ENCODE data around the gene NDC1.

The NDC1 gene

DNA sequence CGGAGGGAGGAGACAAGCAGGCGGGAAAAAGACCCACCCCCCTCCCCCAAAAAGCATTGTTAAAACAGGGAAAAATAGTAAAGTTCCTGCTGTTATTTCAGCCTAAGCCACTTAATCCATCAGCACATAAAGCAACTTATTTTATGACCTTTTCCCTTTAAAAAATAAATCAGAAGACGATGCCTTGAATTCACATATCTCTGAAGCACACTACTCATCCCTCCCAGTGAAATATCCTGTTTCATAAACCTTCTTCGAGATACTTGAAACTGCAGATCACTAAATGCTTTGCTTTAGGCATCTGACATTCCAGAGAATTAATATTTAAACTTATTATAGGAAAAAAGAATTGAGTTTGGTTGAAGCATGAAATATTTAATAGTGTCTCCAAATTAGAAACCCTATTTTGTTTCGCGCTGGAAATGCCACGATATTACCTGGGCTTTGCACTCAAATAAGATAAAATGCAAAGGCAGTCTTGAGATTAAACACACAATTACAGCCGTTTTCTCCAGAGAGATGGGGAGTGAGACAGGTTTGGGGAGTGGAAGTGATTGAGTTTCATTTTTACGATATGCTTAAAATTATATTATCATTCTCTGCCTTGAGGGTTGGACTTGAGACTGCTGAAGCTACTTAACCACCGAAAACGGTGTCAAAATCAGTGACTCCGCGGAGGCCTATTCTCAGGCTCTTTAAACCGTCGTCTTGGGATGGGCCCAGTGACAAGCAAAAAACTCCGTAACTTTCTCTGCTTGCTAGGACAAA, 108.5 kb downstream of the NDC1 start:
- DNase-seq = no peak

- no peak for DNase-seq
Measured at GRCh38 chr1:53728702-53729455, 109.2 kb downstream of the NDC1 start.

DNA sequence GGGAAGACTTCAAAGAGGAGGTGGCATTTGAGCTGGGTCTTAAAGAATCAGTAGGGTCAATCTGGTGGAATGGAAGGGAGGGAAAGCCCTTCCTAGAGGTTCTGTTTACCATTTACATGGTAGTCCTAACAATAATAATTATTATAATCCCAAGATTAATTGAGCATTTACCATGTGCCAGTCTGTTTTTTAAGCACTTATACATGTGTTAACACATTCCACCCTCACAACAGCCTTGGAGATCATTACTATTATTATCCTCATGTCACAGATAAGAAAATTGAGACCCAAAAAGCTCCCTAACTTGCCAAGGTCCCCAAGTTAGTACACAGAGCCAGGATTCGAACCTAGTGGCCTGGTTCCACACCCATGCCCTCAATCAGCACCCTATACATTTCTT, 109.9 kb downstream of the NDC1 start:
- no peak for DNase-seq

DNA sequence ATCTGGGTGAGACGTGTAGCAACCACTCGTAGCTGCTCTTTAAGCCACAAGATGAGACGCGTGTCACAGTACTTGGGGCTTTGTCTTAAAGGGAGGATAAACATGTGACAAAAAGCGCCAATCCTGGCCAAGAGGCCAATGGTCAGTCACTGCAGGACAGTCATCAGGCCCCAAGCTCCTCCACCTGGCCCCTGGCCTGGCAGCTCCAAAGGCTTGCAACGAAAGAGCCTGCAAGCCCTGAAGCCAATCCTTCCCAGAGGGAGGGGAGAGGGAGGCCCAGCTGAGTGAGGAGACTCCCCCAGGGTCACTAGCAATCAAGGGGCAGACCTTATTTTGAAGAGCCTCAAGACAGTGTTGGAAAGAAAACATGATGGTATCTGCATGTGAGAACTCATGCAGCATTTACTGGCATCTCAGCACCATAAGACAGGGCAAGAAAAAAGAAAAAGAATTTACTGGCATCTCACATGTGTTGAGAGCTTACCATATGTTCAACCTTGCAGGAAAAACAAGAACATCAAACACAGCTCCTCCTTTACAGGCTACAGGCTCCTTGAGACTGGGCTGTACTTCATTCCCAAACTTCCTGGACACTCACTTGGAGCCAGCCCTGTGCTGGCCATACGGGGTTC, 110.5 kb downstream of the NDC1 start:
- DNase-seq = no peak

- DNase-seq = no peak
Measured at GRCh38 chr1:53726009-53726600, 112.0 kb downstream of the NDC1 start.

DNA sequence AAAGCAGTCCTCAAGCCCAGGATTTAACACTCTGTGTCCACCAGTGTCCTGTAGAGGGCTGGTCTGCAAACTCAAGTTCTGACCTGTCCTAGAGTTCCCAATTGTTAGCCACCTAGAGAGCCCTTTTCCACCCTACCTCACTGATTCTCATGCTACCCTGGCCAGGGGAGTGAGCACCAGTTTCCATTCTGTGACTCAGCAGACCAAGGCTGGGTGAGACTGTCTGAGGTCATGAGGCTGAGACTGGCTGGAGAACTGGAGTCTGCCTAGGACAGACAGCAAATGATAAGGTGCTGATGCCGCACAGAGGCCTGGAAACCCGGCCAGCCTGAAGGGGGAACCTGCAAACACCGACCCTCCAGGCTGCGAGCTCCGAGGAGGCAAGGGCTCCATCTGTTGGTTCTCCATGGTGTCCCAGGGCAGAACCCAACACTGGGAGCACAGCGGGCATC, 112.8 kb downstream of the NDC1 start:
- DNase-seq = no peak

DNA sequence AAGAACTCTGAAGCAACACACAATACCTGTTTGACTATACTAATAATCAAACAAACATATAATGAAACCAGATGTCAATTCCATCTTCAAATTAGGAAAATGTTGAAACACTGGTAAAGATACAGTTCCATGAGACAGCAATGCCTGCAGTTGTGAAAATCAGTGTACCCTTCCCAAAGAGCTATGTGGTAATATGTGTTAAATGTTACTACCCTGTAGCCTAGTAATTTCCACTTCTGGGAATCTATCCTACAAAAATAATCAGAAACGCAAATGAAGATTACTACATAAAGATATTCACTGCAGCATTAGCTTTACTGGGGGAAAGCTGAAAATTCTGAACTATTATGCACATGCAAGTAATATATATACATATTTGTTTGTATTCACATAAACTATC, 116.1 kb downstream of the NDC1 start:
- DNase-seq = no peak

DNA sequence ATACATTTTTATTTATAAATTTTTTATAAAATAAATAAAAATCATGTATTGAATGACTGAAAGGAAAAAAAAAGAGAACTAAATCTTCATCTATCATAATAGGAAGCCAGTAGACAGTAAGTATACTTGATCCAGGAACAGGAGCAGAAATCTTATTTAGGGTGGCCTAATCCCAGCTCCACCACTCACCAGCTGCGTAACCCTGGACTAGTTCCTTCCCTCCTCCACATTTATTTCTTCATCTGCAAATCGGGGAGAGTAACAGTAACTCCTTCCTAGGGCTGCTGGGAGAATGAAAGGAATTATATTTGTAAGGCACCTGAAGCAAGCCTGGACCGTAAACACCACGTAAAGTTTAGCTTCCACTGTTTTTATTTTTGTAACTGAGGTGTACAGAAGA, 117.0 kb downstream of the NDC1 start:
- DNase-seq = no peak

DNA sequence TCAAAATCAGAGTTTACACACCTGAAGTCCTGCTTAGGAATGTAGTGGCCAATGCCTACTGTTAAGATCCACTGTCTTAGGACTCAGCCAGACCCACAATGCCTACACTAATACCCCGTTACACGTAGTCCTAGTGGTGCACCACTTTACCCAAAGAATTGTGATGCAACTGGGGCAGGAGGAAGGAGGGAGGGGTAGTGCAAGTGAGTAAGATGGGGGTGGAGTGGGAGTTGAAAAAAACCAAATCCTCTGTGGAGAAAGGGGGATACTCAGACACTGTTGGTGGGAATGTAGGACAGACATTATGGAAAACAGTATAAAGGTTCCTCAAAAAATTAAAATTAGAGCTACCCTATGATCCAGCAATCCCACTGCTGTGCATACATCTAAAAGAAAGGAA, 118.6 kb downstream of the NDC1 start:
- DNase-seq = no peak

GRCh38 chr1:53718443-53718842, 119.7 kb downstream of the NDC1 start:
- DNase-seq = no peak

DNA sequence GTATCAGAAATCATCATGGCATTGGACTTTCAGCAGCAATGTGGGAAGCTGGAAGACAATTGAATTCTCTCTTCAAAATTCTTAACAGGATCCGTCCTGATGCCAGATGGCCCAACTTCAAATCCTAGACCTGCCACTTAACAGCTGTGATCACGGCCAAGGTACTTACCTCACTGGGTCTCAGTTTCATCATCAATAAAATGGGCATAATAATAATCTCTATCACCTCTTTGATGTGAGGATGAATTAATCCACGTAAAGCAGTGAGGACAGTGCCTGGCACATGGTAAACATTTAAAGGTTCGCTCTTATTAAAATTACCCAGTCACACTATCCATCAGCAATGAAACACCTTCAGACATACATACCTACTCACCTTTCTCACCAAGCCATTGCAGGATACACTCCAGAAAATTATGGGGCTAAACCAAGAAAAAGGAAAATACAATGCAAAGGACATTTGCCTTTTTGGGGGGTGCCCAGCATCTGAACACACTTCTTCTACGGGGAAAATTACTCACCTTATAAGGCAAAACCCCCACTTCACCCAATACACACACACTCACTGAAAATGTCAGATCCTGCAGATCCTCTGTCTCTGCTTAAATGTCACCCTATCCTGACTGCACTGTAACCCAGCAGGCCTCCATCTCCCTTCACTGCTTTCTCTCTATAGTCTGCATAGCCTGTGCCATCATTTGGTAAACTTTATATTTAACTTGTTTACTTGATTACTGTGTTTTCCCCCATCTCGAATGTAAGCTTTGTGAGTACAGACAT, 120.9 kb downstream of the NDC1 start:
- DNase-seq = no peak

DNA sequence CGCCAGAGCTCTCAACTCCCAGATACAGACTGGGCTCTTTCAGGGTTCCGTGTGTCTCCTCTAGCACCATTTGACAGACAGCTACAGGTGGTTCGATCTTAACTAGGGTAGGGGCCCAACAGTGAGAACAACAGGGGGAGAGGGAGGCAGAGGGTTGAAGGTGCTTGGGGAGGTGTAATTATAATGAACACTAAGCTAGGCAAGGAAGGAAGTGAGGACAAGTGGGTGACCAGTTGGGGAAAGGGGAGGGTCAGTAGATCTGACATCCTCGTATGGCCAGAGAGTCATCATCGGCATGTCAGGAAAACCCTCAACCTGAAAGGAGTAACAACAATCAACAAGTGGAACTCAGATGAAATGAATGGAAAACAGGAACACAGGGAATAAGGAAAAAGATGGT, 121.9 kb downstream of the NDC1 start:
- no peak for DNase-seq

DNA sequence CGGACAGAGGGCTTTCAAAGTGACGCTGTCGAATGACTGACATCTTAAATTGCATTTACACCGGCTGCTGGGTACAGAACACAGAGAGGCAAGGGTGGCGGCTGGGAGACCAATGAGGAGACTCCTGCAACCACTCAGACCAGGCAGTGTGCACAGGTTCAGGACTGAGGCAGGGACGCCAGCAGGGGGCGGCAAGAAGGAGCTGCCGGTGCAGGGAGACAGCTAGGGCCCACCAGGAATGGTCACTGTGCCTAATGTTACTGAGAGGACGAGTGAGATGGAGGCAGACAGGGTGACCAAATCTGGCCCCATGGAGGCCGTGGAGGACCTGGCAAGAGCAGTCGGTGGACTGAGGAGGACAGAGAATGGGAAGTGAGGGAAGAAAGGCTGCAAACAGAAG, 122.6 kb downstream of the NDC1 start:
- DNase-seq = no peak
